GM11168 (cell line): ENCODE data around the gene CGNL1.

Experiments used
- in situ Hi-C: fragments of 300-500 bp; cut with MboI; formaldehyde crosslinking; loops from one replicate; pipeline ENCODE4 v1.12.0; 2022; ENCODE audit warnings: low sequenced_read_pairs; ENCODE audit not compliant: unreplicated experiment

Gene CGNL1

DNA sequence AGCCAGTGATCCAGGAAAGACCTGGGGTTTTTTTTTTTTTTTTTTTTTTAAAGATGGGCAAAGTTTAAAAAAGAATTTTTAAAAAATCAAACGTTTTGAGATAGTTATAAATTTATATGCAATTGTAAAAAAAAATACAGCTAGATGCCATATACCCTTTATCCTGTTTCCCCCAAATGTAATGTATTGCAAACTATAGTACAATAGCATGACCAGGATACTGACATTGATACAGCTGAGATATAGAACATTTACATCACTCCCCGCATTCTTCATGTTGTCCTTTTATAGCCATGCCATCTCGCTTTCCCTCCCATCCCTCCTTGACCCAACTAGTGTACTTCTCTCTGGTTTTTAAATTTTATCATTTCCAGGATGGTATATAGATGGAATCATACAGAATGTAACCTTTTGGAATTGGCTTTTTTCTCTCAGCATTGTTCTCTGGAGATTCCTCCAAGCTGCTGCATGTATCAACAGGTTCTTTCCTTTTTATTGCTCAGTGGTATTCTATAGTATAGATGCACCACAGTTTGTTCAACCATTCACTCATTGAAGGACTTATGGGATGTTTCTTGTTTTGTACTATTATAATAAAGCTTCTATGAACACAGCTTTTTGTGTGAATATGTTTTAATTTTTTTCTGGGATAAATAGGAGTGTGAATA is 104.9 kb downstream of the CGNL1 start:
- in situ Hi-C loops = no loop called here

DNA sequence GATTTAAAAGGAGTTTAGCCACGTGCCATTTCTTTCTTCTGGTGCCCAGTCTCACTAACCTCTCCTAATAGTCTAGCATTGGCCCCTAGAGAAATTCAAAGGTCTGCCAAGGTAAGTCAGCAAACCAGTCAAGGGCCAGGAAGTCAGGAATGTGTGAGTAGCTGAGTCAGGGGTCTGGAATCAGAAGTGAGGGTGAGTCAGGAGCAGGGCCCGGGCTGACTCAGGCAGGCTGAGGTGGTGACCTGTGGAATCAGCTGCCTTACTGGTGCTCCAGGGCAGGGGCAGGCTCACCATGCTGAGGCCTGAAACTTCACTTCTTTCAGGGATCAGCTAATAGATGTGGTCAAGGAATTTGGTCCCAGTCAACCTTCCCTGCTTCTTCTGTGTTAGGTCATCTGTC is 109.6 kb downstream of the CGNL1 start:
- in situ Hi-C loops = no loop called here

DNA sequence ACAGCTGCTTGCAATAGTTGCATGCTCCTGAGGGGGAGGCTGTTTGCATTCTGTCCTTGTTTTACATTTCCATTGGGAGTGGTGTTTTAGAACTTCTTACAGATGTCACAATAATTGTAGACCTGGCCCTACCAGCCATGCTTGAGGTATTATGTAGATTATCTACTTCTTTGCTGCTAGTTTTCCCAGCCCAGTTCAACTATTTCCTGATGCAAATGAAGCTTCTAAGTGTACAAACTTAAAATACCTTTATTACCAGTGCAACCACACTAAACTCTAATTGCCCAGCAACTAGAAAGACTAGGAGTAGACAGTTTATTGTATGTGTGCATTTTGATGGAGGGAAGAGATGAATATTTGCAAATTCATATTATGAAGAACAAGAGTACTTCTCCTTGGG is 110.5 kb downstream of the CGNL1 start:
- in situ Hi-C loops = no loop called here

DNA sequence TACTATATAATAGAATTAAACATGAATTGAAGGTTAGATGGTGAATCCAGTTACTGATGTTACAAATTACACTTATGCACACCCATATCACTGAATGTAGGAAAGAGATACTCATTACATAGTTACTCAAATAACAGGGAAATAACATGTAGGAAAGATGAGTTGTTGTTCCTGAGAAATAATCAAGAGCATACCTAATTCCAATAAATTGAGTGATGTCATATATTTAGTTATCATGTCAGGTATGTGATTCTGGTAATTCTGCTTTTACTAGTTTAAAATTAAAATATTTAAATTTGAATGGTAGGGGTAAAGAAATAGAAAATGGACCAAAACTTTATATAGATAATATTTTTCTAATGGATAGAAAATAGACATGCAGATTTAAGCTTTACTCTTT is 112.8 kb downstream of the CGNL1 start:
- in situ Hi-C loops = no loop called here

DNA sequence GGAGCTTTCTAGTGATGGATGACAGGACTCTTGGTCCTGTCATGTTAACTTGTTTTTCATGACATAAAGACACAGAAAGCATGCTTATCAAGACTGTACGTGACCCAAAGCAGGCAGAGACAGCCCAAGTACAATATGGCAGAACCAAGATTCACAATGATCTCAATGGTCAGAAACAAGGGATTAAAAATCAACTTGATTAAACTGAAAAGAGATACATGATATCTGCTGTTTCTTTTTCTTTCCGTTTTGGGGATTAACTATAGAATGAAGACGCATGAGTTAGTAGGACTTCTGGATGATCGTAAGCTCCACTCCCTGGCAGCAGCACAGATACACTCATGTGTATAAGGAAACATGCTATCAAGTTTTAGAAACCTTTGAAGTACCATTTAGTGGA is 117.0 kb downstream of the CGNL1 start:
- in situ Hi-C loops = no loop called here

DNA sequence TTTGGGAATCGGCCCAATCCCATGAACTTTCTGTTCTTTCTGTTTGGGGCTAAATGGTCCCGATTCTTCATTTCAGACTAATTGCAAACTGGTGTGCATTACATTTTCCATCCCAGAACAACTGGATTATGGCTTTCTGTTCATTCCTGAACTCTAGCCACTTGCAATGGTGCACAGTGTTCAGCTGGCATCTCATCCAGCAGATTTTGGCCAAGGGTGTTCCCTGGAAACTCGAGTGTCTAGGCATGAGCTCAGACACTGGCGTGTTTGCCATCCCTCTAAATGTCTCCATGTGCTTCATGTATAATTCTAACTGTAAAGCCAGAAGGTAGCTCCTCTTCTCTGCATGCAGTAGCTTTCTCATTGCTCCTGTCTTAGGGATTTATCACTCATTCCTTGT is 118.3 kb downstream of the CGNL1 start:
- in situ Hi-C loops = no loop called here

DNA sequence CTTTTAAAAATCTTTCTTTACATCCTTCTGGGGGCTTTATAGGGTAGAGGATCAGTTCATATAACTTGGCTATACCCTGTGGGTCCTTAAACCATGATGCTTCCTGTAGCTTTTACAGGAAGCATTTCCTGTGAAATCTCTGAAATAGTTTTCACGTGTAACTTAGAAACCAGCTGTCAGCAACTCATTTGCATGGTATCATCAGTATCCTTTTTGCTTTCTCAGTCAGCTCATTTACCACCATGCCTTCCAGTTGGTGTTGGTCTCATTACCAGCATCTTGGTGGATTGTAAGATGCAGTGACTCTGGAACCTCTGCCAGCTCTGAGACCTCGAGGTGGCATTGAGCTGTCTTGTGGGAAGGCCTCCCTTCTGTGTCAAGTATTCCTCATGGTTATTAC is 118.7 kb downstream of the CGNL1 start:
- in situ Hi-C loops = no loop called here

DNA sequence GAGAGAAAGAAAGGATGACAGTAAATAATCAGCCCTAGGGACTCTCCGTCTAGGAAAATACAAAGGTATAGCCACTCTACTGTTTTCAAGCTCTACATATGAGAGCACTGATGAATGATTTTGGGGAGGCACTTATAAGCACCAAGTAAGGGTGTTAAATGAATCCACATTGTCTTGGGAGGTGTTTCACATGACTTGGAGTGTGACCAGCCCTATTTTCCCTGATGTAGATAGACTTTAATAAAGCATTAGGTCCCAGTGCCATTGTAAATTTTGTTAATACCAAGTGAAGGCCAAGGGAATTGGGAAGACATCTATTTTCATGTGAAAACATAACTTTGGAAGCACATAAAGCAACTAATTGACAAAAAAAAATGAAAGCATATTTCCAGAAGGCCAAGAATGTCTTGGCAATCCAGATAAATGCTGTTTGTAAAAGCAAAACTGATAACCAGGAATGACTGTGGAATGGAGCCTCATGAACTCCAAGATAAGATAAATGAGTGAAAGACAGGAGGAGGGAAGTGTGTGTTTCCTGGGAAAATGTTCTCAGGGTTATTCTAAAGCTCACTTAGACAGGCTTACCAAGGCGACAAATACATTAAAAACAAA is 119.4 kb downstream of the CGNL1 start:
- in situ Hi-C loops = no loop called here

DNA sequence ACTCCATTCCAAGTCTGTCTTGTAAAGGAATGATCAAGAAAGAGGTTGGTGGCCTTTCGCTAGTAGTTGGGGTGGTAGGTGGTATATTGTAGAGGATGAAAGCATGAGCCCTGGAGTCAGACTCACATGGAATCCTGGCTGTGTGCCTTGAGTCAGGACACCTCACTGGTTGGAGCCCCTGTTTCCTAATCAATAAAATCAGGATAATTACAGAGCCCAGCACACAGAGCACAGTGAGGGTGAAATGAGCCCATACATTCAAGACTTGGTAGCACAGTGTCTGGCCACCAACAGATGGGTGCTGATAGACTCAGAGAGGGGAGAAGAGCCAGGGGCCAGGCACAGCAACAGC is 120.3 kb downstream of the CGNL1 start:
- in situ Hi-C loops = no loop called here

DNA sequence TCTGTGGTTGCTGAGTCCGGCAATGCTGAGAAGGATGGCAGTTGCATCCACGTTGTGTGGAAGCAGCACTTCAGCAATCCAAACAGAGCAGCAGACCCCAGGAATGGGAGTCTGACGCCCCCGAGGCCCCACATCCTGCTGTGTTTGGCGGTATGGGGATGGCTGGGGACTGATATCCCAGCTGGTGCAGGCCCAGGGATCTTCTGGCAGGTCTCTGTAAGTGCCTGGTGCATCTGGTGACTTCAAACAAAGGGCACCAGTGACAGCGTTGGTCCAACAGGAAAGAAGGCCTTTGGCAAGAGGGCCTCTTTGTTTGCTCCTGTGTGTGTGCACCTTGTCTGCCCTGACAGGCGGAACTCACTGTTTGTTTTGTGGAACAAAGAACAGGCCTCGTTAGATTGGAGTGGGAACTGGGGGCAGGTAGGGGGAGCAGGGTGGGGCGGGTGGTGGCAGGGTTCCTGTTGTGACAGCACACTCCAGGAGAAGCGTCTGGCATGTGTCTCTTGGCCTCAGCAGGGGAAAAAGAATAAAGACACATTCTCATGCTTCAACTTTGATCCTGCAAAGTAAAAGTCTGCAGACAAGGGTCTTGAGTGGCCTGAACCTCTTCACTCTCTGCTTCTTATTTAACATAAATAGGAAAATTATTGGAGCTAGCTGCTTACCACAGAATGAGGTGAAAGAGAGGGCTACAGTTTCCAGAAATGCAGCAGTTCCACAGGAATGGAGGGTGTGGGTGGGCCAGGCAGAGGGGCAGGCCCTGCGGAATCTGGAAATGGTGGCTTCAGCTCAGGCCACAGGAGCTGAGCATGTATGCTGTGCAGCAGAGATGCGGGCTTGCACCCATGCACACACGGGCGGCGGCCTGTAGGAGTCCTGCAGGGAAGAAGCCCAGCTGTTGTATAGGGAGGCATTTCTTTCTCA is 120.9 kb downstream of the CGNL1 start:
- in situ Hi-C loops = no loop called here

DNA sequence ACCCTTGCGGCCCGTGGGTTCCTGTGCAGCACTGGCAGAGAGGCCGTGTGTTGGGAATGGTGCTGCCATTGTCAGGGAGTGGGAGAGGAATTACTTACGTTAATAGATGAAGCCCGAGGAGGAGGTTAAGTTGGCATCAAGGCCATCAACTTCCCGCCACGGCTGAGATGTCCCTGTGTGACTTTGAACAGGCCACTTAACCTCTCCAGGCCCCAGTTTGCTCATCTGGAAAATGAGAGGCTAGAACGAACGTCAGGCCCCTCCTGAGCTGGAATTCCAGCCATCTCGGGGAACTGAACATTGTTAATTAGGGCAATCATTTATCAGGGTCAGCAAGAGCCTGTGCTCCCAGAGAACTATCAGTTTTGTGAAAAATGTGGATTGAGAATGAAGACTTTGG is 124.0 kb downstream of the CGNL1 start:
- in situ Hi-C loops = no loop called here

DNA sequence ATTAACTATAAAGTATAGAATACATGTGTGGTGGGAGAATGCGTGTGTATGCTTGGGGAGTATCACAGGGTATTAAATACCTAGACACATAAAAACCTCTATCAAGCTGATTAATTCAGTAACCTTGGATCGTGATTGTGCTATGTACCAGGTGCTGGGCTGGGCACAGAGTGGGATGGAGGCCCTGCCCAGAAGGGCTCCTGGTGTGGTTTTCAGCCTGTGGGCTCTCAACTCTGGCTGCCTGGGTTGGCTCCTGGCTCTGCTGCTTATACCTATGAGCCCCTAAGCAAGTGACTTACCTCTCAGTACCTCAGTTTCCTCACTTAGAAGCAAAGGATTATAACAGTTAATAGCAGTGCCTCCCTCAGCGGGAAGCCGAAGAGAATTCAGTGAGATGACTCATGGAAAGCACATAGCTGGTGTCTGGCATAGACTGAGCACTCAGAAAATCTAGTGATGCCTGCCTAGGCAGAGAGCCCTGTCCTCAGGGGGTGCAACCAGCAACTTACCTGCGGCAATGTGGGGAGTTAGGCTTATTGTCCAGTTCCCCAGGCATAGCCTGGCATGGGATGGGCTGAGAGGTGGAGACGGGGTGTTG is 124.8 kb downstream of the CGNL1 start:
- in situ Hi-C loops = no loop called here

DNA sequence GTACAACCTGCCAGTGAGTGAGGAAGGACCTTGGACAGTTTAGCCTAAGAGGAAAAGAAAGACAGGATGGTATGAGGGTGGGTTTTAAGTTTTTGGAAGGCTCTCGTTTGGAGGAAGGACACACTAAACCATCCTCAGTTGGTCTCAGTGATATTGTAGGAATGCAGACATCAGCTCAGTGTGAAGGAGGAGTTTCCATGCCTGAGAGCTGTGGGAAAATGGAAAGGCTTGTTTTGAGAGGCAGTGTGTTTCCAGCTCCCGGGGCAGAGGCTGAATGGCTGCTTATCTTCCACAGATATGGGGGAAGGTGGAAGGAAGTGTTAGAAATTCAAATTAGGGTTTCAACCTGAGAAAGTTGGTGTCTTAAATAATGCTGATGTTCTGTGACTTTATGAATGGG is 125.8 kb downstream of the CGNL1 start:
- in situ Hi-C loops = no loop called here

DNA sequence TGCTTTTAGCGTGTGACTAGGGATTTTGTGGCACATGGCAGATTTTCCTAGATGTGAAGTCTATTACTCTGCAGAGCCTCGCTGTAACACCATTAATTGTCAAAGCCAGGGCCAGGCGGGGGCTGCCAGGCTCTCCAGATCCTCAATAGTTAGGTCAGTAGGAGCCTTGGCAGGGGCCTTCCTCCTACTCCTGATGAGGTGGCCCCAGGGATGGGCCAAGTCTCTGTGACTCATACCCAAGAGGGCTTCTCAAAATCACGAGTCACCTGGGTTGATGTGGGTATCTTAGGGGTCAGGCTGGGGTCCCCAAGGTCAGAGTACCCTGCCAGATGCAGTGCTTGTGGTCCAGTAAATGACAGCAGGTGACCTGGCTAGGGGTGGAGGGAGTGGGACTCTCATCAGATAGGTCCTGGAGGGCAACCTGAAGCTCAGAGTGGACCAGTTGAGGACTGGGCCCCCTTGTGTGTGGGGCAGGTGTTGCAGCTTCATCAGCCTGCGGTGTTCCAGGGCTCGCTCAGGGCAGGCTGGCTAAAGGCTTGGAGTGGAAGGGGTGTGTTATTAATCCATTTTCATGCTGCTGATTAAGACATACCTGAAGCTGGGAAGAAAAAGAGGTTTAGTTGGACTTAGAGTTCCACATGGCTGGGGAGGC is 126.9 kb downstream of the CGNL1 start:
- in situ Hi-C loops = no loop called here

DNA sequence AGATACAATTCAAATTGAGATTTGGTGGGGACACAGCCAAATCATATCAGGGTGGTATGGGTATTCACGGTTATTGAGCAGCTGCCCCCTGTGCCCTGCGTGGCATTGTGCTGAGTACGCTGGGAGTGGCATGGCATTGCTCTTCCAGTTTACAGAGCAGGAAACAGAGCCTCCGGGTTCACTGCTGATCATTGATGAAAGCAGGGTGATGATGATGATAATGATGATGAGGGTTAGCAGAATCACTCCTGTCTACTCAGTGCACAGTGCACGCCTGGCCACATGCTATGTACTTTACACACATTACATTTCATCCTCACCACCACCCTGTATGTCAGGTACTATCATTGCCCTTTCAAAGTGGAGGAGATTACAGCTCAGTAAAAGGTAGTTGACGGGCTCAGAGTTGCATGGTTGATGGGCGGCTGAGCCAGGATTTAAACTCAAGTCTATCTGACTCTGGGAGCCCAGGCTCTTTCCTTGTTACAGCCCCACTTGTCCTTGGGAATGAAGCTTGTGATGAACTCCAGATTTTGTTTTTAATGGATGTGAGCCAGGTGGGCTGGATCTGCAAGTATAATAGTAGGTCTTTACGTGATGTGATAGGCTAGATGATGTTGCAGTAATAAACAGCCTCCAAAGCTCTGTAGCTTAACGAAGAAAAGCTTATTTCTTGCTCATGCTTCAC is 127.8 kb downstream of the CGNL1 start:
- in situ Hi-C loops = no loop called here

DNA sequence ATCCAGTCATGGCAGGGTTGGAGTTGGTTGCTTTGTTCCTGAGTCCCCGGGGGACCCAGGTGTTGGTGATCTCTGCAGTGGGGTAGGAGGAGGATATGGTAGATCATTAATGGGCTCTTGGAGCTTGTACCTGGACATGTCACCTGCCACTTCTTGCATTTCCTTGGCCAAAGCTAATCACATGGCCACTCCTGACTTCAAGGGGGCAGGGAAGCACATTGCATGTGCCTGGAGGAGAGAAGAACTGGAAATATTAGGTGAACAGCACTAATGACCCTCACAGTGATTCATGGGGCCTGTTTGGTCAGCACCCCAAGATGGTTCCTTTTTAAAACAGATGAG is 128.3 kb downstream of the CGNL1 start:
- in situ Hi-C loops = no loop called here

DNA sequence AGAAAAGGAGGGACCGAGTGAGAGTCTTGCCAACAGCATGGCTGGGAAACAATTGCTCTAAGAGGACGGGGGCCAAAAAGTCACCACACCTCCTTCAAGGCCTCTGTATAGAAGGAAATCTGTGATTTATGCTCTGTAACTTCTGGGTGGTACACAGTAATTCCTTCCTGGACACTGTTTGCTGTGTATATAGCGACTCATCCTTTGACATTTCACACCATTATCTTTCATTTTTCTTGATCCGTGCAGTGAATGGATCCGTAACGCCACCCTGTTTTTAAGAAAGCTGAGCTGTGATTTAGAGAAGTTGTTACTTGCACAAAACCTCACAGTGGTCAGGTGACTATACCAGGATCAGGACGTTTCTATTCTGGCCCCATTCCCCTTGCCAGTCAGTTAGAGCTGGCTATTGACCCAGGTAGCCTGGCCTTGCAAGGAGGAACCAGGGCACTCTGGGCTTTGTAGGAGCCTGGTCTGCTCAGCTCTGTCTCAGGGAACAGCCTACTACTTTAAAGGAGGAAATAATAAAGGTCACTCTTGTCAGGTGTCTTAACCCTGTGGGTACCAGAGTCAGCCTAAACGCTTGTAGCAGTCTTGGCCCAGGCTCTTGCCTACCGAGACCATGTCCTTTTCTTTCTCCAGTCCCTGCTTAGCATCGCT is 128.9 kb downstream of the CGNL1 start:
- in situ Hi-C loops = no loop called here

DNA sequence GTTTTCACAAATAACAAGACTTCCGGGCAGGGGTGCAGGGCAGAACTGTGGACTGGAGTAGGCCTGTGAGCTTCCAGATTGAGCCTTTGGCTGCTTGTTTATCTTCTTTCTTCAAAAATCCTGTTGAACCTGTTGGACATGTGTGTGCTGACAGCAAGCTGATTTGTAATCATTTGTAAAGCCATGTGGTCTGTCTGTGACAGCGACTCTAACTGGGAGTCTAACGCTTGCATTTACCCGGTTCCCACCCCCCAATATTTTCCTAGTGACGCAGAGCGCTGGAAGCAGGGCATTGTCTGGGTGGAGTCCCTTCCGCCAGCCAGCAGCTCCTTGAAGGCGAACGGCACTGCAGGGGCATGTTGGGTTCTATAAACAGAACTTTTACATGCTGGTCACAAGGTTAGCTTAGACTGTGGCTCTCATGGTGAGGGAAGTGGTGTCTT is 129.7 kb downstream of the CGNL1 start:
- in situ Hi-C loops = no loop called here

DNA sequence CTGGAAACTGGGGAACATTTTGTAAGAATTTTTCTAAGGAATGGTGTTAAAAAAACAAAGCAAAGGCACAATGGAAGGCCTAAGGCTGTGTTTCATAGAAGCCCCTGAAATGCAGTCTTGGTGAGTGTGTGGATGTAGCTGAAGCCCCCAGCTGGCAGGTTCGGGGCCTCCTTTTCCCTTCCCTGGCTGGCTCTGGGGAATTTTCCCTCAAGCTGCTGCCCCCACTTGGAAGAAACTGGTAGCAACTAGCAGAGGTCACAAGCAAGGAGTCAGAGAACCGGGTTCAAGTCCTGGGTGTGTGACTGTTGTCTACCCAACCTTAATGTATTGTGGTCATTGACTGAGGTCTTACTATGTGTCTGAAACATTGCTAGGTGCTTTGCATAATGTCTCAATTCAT is 130.1 kb downstream of the CGNL1 start:
- in situ Hi-C loops = no loop called here

DNA sequence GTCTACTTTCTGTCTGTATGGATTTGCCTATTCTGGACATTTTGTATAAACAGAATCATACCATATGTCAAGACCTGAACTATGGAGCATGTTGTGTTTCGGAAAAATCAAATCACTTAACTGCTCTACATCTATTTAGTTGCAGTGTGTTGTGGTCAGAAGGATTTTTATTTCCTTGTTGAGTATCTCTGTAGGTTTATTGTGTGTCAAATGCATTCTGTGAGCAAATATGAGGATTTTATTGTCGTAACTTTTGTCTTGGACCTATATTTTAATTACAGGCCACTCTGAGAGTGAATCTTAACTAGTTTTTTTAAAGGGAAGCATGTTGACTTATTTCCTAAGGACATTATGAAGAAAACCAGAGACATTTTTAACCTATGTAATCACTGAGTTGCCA is 130.8 kb downstream of the CGNL1 start:
- in situ Hi-C loops = no loop called here
